SJCRH30 (cell line): ENCODE results near the gene MSANTD3. TPM values are rescaled to one million over a fixed set of nuclear protein-coding genes. Genes with fewer than 3 reads are reported as not detected.

Experiments
- DNase-seq, 2 experiments: peaks; one replicate each; pipeline ENCODE4 v3.0.0-alpha.2; 2015 to 2020
- H3K27ac ChIP-seq: fragments of 250-450 bp; sonication (Bioruptor Pico); 2 replicates; pipeline ENCODE4 v1.5.1; 2020; ENCODE audit warnings: mild to moderate bottlenecking, moderate library complexity
- H3K27me3 ChIP-seq: fragments of 250-450 bp; sonication (Bioruptor Pico); 2 replicates; pipeline ENCODE4 v1.5.1; 2020; ENCODE audit warnings: mild to moderate bottlenecking, moderate library complexity
- H3K36me3 ChIP-seq: fragments of 250-450 bp; sonication (Bioruptor Pico); 2 replicates; pipeline ENCODE4 v1.5.1; 2020; ENCODE audit warnings: mild to moderate bottlenecking, moderate library complexity
- H3K4me1 ChIP-seq: fragments of 250-450 bp; sonication (Bioruptor Pico); 2 replicates; pipeline ENCODE4 v1.5.1; 2020; ENCODE audit warnings: mild to moderate bottlenecking, moderate library complexity
- H3K4me3 ChIP-seq: fragments of 250-450 bp; sonication (Bioruptor Pico); 2 replicates; pipeline ENCODE4 v1.5.1; 2020; ENCODE audit warnings: mild to moderate bottlenecking, moderate library complexity
- H3K9me3 ChIP-seq: fragments of 250-450 bp; sonication (Bioruptor Pico); replicated peaks from 2 replicates; pipeline ENCODE4 v1.5.1; 2020; ENCODE audit warnings: mild to moderate bottlenecking, moderate library complexity
- total RNA-seq: library from RNA; depleted of rRNA; stranded (reverse); fragments of >200 nt; shearing (Covaris generic); gene quantifications from 2 replicates; pipeline ENCODE4 v1.2.3, GENCODE V29; 2014; rRNA removed

The MSANTD3 gene
- total RNA-seq, 1 experiment from 2014 or later: 63.9 TPM

GRCh38 chr9:100492952-100493351 is 66.0 kb downstream of the MSANTD3 start:
- Histone ChIP-seq H3K27ac (no peak overlapping the region), H3K27me3 (no peaks in the 10 kb centered on the region), H3K9me3 (no peaks in the 10 kb centered on the region), H3K4me1 (no peaks in the 10 kb centered on the region), H3K4me3 (no peak overlapping the region), H3K36me3 (no peaks in the 10 kb centered on the region)
- DNase-seq: peak; percentile 11 to 28

GRCh38 chr9:100498592-100498991 is 71.6 kb downstream of the MSANTD3 start:
- peaks cover 2% of the 10 kb centered on the region; the same call in 1 of the 2 replicates for H3K36me3 ChIP-seq
- H3K27ac ChIP-seq: no peak overlapping the region
- 0 out of 2 replicates have a peak, but pooled peaks cover 4% of the 10 kb centered on the region for H3K4me1 ChIP-seq
- no peaks in the 10 kb centered on the region for H3K9me3 ChIP-seq
- H3K27me3 ChIP-seq: no peaks in the 10 kb centered on the region
- DNase-seq: no peak
- no peak overlapping the region for H3K4me3 ChIP-seq

- no peak for DNase-seq
These were observed 72.5 kb downstream of the MSANTD3 start for GRCh38 chr9:100499460-100499859.

GRCh38 chr9:100499866-100500265 is 72.9 kb downstream of the MSANTD3 start:
- Histone ChIP-seq H3K36me3 (peaks cover 2% of the 10 kb centered on the region; the same call in 1 of the 2 replicates), H3K4me1 (0 out of 2 replicates have a peak, but pooled peaks cover 4% of the 10 kb centered on the region), H3K27ac (no peak overlapping the region), H3K27me3 (no peaks in the 10 kb centered on the region), H3K9me3 (no peaks in the 10 kb centered on the region), H3K4me3 (no peak overlapping the region)
- no peak for DNase-seq

More at GRCh38 chr9:100499460-100499859, 72.5 kb downstream of the MSANTD3 start:
- Histone ChIP-seq H3K36me3 (peaks cover 2% of the 10 kb centered on the region; the same call in 1 of the 2 replicates), H3K9me3 (no peaks in the 10 kb centered on the region), H3K4me3 (no peak overlapping the region), H3K27me3 (no peaks in the 10 kb centered on the region), H3K27ac (no peak overlapping the region), H3K4me1 (0 out of 2 replicates have a peak, but pooled peaks cover 4% of the 10 kb centered on the region)

Other genes starting within 250 kb of the MSANTD3 start
- gene TEX10, start 74.2 kb upstream of the MSANTD3 start, total RNA-seq: 92.4 and 101 TPM in 2 replicates
- gene TMEFF1, start 46.0 kb downstream of the MSANTD3 start, total RNA-seq: 19.8 and 20.6 TPM in 2 replicates
- 5.4 and 7.1 TPM in 2 replicates for gene CAVIN4, start 150.9 kb downstream of the MSANTD3 start, total RNA-seq